ENCODE data around the gene CCR8. TPM values are rescaled to one million over a fixed set of nuclear protein-coding genes. Genes with fewer than 3 reads are reported as not detected.
A peak's percentile ranks its signal among the peaks of the same experiment; 100 is the strongest.

Gene CCR8
- total RNA-seq, 1 experiment from 2014 or later: not detected

- BruUV-seq (replicated peaks): no TSS peak
- Mint-ChIP-seq H3K27ac (ENCODE audit: low read depth, unreplicated experiment) (no peak overlapping the region), H3K4me3 (ENCODE audit: unreplicated experiment) (no peak overlapping the region), H3K27me3 (ENCODE audit: insufficient read depth, unreplicated experiment) (no peaks in the 10 kb centered on the region), H3K4me1 (ENCODE audit: insufficient read depth, unreplicated experiment) (peaks cover 5% of the 10 kb centered on the region), H3K36me3 (ENCODE audit: insufficient read depth, unreplicated experiment) (no peaks in the 10 kb centered on the region), H3K9me3 (ENCODE audit: unreplicated experiment) (no peaks in the 10 kb centered on the region)
- POLR2A ChIA-PET: interaction anchor here (0.5 to 1.1 kb wide), 2 partner anchors 185 to 326 kb away, joined by 3 read pairs; partner anchors contain the start of gene XIRP1
- no peak for TF ChIP-seq CTCF (IDR thresholded peaks at IDR 0.05; ENCODE audit: unreplicated experiment)
- no peak for DNase-seq (ENCODE audit: unreplicated experiment)
- CTCF ChIA-PET: interaction anchor here (0.6 to 10.8 kb wide), 15 partner anchors 16 to 283 kb away, joined by 3 to 83 read pairs (median 3); no protein-coding TSS in a partner anchor
- intact Hi-C loops (cut with micrococcal nuclease): loop anchor here (5.0 kb wide), 1 partner anchor 85 kb away; no protein-coding TSS in a partner anchor
Measured at GRCh38 chr3:39376959-39377634, 47.6 kb downstream of the CCR8 start.

GRCh38 chr3:39378088-39378487, 48.6 kb downstream of the CCR8 start:
- peak; percentile 67 for DNase-seq (ENCODE audit: unreplicated experiment)

GRCh38 chr3:39378957-39379777, 49.7 kb downstream of the CCR8 start:
- POLR2A ChIA-PET: no interaction called here
- CTCF ChIA-PET: interaction anchor here (0.5 to 10.8 kb wide), 14 partner anchors 10 to 190 kb away, joined by 3 to 83 read pairs (median 4); no protein-coding TSS in a partner anchor
- H3K4me1 Mint-ChIP-seq (ENCODE audit: insufficient read depth, unreplicated experiment): no peaks in the 10 kb centered on the region
- no peaks in the 10 kb centered on the region for H3K36me3 Mint-ChIP-seq (ENCODE audit: insufficient read depth, unreplicated experiment)
- no peak for DNase-seq (ENCODE audit: unreplicated experiment)
- BruUV-seq (replicated peaks): no TSS peak
- no peak for TF ChIP-seq CTCF (IDR thresholded peaks at IDR 0.05; ENCODE audit: unreplicated experiment)
- intact Hi-C loops (cut with micrococcal nuclease): loop anchor here (5.0 kb wide), 1 partner anchor 87 kb away; no protein-coding TSS in a partner anchor
- no peaks in the 10 kb centered on the region for H3K27me3 Mint-ChIP-seq (ENCODE audit: insufficient read depth, unreplicated experiment)
- H3K27ac Mint-ChIP-seq (ENCODE audit: low read depth, unreplicated experiment): no peak overlapping the region
- H3K4me3 Mint-ChIP-seq (ENCODE audit: unreplicated experiment): no peak overlapping the region
- H3K9me3 Mint-ChIP-seq (ENCODE audit: unreplicated experiment): no peaks in the 10 kb centered on the region

More at GRCh38 chr3:39378088-39378487, 48.6 kb downstream of the CCR8 start:
- peak; percentile 77 for TF ChIP-seq CTCF (IDR thresholded peaks at IDR 0.05; ENCODE audit: unreplicated experiment)
- Mint-ChIP-seq H3K27me3 (ENCODE audit: insufficient read depth, unreplicated experiment) (no peaks in the 10 kb centered on the region), H3K4me3 (ENCODE audit: unreplicated experiment) (no peak overlapping the region), H3K9me3 (ENCODE audit: unreplicated experiment) (no peaks in the 10 kb centered on the region), H3K27ac (ENCODE audit: low read depth, unreplicated experiment) (no peak overlapping the region), H3K4me1 (ENCODE audit: insufficient read depth, unreplicated experiment) (peaks cover 2% of the 10 kb centered on the region), H3K36me3 (ENCODE audit: insufficient read depth, unreplicated experiment) (no peaks in the 10 kb centered on the region)
- intact Hi-C loops (cut with micrococcal nuclease): loop anchor here (5.0 kb wide), 1 partner anchor 86 kb away; no protein-coding TSS in a partner anchor
- BruUV-seq (replicated peaks): no TSS peak
- POLR2A ChIA-PET: interaction anchor here (1.1 kb wide), 1 partner anchor 186 kb away, joined by 3 read pairs; the partner anchor contains the start of gene XIRP1
- CTCF ChIA-PET: interaction anchor here (0.6 to 10.8 kb wide), 26 partner anchors 8 to 284 kb away, joined by 3 to 83 read pairs (median 3); partner anchors contain the start of gene XIRP1

- ChIA-PET CTCF (interaction anchor here (0.6 to 10.8 kb wide), 2 partner anchors 88 to 190 kb away, joined by 3 to 83 read pairs; no protein-coding TSS in a partner anchor), POLR2A (no interaction called here)
- no peak overlapping the region for H3K4me3 Mint-ChIP-seq (ENCODE audit: unreplicated experiment)
- intact Hi-C loops (cut with micrococcal nuclease): loop anchor here (5.0 to 10.0 kb wide), 2 partner anchors 87 to 195 kb away; no protein-coding TSS in a partner anchor
- H3K4me1 Mint-ChIP-seq (ENCODE audit: insufficient read depth, unreplicated experiment): no peaks in the 10 kb centered on the region
- H3K9me3 Mint-ChIP-seq (ENCODE audit: unreplicated experiment): no peaks in the 10 kb centered on the region
- H3K27ac Mint-ChIP-seq (ENCODE audit: low read depth, unreplicated experiment): no peak overlapping the region
- no peaks in the 10 kb centered on the region for H3K27me3 Mint-ChIP-seq (ENCODE audit: insufficient read depth, unreplicated experiment)
- H3K36me3 Mint-ChIP-seq (ENCODE audit: insufficient read depth, unreplicated experiment): no peaks in the 10 kb centered on the region
- no TSS peak for BruUV-seq (replicated peaks)
- no peak for TF ChIP-seq CTCF (IDR thresholded peaks at IDR 0.05; ENCODE audit: unreplicated experiment)
- no peak for DNase-seq (ENCODE audit: unreplicated experiment)
Measured at GRCh38 chr3:39379778-39380155, 50.3 kb downstream of the CCR8 start.

Data from MCF 10A (cell line).